WTC11 (cell line): ENCODE results near the gene TP73.

Experiments used
- ATF3 ChIP-seq: sonication (generic); formaldehyde crosslinking; conservative IDR thresholded peaks from 2 replicates; pipeline ENCODE4 v1.8.1; 2022; ENCODE audit warnings: mild to moderate bottlenecking, missing genetic modification reagents
- ESRRA ChIP-seq: sonication (generic); formaldehyde crosslinking; IDR thresholded peaks from 2 replicates; pipeline ENCODE4 v1.8.1; 2022; ENCODE audit warnings: mild to moderate bottlenecking, missing genetic modification reagents, borderline replicate concordance
- FOXP1 ChIP-seq: sonication (generic); formaldehyde crosslinking; IDR thresholded peaks from 2 replicates; pipeline ENCODE4 v1.8.0; 2022; ENCODE audit warnings: missing genetic modification reagents, mild to moderate bottlenecking, moderate library complexity, borderline replicate concordance
- TF ChIP-seq, protein P1 (sequence below): fragments of 200-600 bp; IDR thresholded peaks from 2 replicates; pipeline ENCODE4 v1.8.0; 2022; ENCODE audit warnings: antibody characterized with exemption
- TF ChIP-seq, protein P2 (sequence below): sonication (generic); formaldehyde crosslinking; IDR thresholded peaks from 2 replicates; pipeline ENCODE4 v1.8.0; 2022; ENCODE audit warnings: mild to moderate bottlenecking, missing genetic modification reagents
- TF ChIP-seq, protein P3 (sequence below): sonication (generic); formaldehyde crosslinking; IDR thresholded peaks from 2 replicates; pipeline ENCODE4 v1.8.1; 2022; ENCODE audit warnings: low read depth, missing genetic modification reagents, borderline replicate concordance

DNA sequence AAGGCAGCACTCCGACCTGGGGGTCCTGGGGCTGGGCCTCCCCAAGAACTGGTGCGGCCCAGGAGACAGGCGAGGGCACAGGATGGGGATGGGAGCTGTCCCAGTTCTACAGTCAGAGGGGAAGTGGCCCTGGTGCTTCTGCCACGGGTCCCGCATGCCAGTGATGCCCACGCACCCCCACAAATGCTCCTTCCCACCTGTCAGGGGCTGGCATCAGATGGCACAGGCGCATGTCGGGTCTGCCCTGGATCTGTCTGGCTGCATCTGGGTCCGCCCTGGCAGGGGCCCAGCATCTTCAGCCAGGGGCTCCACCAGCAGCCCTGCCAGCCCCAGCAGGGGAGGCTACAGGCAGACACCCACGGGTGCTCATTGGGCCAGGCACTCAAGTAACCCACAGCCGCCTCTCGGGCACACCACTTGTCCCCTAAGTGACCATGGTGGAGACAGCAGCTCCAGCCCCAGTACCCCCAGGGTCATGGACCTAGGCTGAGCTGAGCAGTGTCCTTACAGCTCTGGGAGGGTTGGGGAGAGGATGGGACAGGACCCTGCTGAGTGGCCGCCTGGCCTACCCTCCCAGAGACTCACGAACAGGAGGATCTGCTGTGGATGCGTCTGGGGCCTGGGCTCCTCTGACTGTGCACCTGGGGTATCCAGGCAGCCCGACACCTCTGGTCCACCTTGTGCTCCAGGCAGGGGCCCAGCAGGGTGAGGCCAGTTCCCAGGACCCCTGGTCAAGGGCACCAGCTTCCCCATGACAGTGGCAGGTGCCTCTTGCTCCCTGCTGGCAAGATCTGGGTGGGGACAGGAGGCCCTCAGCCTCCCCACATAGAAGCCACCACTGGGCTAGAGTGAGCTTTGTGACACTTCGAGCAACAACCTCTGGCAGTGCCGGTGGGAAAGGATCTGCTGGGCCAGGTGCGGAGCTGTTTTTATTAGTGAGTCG, 125.6 kb downstream of the TP73 start:
- TF ChIP-seq, protein P1, sequence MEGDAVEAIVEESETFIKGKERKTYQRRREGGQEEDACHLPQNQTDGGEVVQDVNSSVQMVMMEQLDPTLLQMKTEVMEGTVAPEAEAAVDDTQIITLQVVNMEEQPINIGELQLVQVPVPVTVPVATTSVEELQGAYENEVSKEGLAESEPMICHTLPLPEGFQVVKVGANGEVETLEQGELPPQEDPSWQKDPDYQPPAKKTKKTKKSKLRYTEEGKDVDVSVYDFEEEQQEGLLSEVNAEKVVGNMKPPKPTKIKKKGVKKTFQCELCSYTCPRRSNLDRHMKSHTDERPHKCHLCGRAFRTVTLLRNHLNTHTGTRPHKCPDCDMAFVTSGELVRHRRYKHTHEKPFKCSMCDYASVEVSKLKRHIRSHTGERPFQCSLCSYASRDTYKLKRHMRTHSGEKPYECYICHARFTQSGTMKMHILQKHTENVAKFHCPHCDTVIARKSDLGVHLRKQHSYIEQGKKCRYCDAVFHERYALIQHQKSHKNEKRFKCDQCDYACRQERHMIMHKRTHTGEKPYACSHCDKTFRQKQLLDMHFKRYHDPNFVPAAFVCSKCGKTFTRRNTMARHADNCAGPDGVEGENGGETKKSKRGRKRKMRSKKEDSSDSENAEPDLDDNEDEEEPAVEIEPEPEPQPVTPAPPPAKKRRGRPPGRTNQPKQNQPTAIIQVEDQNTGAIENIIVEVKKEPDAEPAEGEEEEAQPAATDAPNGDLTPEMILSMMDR, result no peak
- TF ChIP-seq, protein P2, sequence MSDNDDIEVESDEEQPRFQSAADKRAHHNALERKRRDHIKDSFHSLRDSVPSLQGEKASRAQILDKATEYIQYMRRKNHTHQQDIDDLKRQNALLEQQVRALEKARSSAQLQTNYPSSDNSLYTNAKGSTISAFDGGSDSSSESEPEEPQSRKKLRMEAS (CRISPR knock-in tag), result no peak
- TF ChIP-seq, protein P3, sequence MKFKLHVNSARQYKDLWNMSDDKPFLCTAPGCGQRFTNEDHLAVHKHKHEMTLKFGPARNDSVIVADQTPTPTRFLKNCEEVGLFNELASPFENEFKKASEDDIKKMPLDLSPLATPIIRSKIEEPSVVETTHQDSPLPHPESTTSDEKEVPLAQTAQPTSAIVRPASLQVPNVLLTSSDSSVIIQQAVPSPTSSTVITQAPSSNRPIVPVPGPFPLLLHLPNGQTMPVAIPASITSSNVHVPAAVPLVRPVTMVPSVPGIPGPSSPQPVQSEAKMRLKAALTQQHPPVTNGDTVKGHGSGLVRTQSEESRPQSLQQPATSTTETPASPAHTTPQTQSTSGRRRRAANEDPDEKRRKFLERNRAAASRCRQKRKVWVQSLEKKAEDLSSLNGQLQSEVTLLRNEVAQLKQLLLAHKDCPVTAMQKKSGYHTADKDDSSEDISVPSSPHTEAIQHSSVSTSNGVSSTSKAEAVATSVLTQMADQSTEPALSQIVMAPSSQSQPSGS, result no peak
- TF ChIP-seq FOXP1 (CRISPR knock-in tag) (no peak), ATF3 (no peak), ESRRA (CRISPR knock-in tag) (no peak)
